HG03280 (cell line): ENCODE measurements around the gene LZTR1.

ENCODE experiments used
- ATAC-seq: cut with Tn5 transposase; IDR thresholded peaks from one replicate; pipeline ENCODE4 v1.9.1; 2021; ENCODE audit warnings: mild to moderate bottlenecking, moderate library complexity; ENCODE audit not compliant: unreplicated experiment

LZTR1 gene

GRCh38 chr22:20949698-20950183 is 32.4 kb upstream of the LZTR1 start:
- ATAC-seq: no peak

- no peak for ATAC-seq
Measured at GRCh38 chr22:20951151-20951931, 30.8 kb upstream of the LZTR1 start.

GRCh38 chr22:20951932-20952380 is 30.1 kb upstream of the LZTR1 start:
- no peak for ATAC-seq

DNA sequence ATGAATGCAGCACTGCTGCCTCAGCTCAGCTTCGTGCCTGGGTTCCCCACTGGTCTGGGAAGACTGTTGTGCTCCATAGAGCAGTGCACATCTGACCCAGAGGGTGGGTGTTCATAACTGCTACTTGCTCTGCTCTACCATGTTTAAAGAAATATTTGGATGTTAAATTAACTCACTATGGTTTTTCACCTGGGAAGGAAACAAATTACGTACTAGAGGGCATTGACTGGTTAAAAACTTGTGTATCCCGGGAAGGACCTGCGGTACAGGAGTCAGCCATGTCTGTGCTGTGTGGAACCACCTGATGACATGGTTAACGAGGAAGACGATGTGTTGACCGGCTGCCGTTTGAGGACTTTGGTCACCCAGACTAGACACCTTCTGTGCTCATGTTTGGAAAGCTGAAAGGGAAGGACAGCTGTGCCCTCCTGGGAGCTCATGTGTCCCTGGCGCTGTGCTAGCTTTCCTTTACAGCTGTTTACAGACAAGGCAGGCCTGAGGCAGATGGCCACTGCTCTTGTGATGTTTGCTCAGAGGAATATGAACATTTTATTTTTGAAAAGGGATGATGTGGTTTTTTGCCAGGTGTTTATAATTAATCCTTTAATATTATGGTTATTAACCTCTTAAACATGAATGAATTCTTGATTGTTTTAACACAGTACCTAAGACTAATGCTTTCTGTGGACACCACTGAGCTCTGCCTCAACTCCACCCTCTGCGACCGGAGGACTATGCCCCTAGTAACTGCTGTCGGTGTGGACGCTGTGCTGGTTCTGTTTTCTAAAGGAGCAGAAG is 29.4 kb upstream of the LZTR1 start:
- ATAC-seq: no peak

- no peak for ATAC-seq
Measured at GRCh38 chr22:20953342-20953608, 28.8 kb upstream of the LZTR1 start.

- ATAC-seq: no peak
Measured at GRCh38 chr22:20953668-20954500, 28.2 kb upstream of the LZTR1 start.

- ATAC-seq: no peak
Measured at GRCh38 chr22:20955548-20955947, 26.5 kb upstream of the LZTR1 start.

DNA sequence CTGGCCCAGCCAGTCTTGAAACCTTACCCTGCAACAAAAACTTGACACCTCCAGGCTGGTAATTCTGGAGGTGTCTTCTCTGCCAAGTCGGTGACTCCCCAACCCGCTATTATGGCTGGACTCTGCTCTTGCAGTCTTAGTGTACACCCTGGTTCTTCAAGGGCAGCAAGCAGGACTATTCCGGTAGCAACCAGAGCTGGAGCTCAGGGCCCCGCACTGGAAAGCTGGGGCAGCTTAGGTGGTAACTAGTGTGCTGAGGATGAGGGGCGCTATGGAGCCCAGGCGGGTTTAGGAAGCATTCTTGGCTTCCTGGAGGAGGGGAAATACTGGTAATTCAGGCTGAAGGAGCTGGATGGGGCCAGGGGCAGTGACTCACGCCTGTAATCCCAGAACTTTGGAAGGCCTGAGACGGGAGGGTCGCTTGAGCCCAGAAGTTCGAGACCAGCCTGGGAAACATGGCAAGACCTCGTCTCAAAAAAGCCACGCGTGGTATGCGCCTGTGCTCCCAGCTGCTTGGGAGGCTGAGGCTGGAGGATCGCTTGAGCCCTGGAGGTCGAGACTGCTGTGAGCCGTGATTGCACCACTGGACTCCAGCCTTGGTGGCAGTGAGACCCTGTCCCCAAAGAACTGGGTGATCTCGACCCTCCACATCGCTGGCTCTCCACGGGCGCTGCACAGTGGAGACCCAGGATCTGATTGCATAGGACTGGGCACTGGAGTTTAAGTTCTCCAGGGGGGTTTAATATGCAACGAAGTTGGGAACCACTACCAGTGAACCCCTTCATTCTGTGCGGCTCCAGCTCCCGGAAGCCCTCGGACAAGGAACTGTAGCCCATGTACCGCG is 25.6 kb upstream of the LZTR1 start:
- no peak for ATAC-seq

DNA sequence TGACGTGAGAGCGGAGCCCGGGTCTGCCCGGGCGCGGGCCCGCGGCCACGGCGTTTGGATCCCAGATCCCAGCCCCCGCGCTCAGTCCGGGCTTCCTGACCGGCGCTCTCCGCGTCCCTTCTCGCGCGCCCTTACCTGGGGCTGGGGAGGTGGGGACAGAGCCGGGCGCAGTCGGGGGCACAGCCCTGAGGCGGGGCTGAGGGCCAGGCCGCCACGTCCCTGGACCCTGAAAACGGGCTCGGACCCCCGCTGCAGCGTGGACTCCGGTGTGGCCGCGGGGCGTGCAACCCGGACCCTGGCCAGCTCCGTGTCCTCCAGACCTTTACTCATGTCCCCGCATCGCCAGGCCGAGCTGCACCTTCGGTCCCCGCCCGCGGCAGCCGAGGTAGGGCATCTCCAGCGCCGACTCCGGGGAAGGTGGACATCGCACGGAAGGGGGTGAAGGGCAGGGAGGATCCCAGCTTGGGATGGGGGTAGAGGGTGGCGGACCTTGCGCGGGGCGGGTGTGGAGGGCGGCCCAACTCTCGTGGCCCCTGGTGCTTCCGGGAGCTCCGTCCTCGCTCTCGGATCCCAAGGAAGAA is 24.9 kb upstream of the LZTR1 start:
- no peak for ATAC-seq

DNA sequence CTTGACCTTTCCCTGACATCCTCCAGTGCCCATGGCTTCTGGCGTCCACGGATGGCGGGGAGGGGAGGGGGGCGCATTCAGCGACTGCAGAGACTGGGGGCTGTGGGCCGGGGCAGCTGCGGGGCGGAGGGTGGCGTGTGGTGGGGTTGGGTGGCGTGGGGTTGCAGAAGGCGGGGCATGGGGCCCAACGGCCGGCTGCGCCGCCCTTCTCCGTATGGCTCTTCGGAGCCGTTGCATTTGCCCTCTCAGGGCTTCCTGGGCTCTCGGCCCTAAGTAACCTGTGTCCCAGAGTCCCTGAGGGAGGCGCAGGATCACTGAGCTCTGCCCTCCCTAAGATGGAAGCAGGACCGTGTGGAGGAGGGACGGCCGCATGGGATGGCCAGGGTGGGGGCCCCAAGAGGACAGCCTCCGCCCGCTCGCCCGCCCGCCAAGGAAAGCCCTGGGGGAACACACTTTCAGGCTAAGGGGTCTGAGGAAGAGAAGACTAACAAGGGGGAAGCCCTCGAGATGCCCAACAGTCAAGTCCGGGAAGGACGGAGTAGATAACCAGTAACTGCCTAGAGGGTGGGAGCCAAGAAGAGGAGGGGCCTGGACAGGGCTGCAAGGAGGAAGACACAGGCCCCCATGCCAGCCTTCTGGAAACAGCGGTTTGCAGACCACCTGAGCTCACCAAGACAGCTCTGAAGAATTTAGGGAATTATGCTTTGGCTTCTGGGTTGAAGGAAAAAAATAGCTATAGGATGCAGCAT is 24.2 kb upstream of the LZTR1 start:
- no peak for ATAC-seq

DNA sequence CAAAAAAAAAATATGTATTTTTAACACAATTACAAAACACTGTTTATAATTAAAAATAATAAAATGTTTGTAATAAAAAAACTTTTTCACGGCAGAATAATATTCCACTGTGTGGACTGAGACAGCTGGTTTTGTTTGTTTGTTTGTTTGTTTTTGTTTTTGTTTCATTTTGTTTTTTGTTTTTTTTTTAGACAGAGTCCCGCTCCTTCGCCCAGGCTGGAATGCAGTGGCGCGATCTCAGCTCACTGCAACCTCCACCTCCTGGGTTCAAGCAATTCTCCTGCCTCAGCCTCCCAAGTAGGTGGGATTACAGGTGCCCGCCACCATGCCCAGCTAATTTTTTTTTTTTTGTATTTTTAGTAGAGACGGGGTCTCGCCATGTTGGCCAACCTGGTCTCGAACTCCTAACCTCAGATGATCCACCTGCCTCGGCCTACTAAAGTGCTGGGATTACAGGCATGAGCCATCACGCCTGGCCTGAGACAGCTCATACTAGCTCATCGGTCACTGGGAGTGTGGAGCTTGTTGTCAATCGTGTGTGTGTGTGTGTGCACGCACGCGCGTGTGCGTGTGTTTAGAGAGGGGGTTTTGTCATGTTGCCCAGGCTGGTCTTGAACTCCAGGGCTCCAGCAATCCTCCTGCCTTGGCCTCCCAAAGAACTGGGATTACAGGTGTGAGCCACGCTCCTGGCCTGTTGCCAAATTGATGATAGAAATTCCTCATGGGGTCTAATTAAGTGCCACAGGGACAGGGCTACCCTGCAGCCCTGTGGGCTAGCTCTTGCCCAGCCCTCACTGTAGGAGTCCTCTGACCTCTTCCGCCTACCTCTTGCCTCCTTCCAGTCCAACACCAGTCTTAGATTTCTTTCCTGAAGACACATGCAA is 22.3 kb upstream of the LZTR1 start:
- ATAC-seq: no peak

- ATAC-seq: no peak
Measured at GRCh38 chr22:20960609-20961008, 21.5 kb upstream of the LZTR1 start.

DNA sequence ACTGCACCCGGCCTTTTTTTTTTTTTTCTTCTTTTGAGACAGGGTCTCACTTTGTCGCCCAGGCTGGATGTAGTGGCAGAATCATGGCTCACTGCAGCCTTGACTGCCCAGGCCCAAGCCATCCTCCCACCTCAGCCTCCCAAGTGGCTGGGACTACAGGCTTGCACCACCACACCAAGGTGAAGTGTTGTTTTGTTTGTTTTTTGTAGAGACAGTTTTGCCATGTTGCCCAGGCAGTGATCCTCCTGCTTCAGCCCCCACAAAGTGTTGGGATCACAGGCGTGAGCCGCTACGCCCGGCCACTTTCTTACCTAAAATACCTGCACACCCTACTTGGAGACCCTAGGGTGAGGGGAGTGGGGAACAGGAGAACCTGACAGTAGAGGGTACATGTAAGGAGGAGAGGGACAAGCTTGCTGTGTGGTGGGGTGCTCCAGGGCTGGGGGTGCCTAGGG is 19.6 kb upstream of the LZTR1 start:
- ATAC-seq: no peak

- ATAC-seq: no peak
Measured at GRCh38 chr22:20963201-20964052, 18.7 kb upstream of the LZTR1 start.

GRCh38 chr22:20964090-20964798 is 17.9 kb upstream of the LZTR1 start:
- ATAC-seq: no peak

- ATAC-seq: no peak
Measured at GRCh38 chr22:20964799-20965103, 17.3 kb upstream of the LZTR1 start.
